Endothelial cell of umbilical vein (primary cell): ENCODE data around the gene KIF9. TPM values are rescaled to one million over a fixed set of nuclear protein-coding genes. Genes with fewer than 3 reads are reported as not detected.

ENCODE experiments used
- BruUV-seq: library from RNA; stranded (reverse); fragments of 400-500 nt; replicated peaks from 2 replicates; lab custom pipeline; 2021; lab: Mats Ljungman, UMichigan
- CTCF ChIA-PET: fragments of 300-600, 350-600 bp; sonication (Branson Sonifier 250); formaldehyde crosslinking; loops from one replicate; lab custom pipeline; 2021; ENCODE audit warnings: antibody characterized with exemption, inconsistent platforms; lab: Charles Lee
- POLR2A ChIA-PET: fragments of 300-600, 350-600 bp; sonication (Branson Sonifier 250); formaldehyde crosslinking; loops from one replicate; lab custom pipeline; 2021; ENCODE audit warnings: antibody characterized with exemption, inconsistent platforms; lab: Charles Lee
- DNase-seq: peaks from one replicate; pipeline ENCODE4 v3.0.0-alpha.2; 2011; ENCODE audit warnings: low read depth, low spot score
- FAIRE-seq: peaks from 2 replicates; lab custom pipeline; 2011; peaks lifted over from hg19 to GRCh38; lab: Jason Lieb, UNC
- H2AFZ ChIP-seq: 2 replicates; pipeline ENCODE4 v1.6.0; 2012; ENCODE audit warnings: low read depth, low read length, control low read depth, inconsistent platforms
- H3K27ac ChIP-seq: 2 replicates; pipeline ENCODE4 v1.5.1; 2011; ENCODE audit warnings: low read depth, mild to moderate bottlenecking, control low read depth, low read length, moderate library complexity; ENCODE audit not compliant: insufficient read depth
- H3K27me3 ChIP-seq, 2 experiments: 2 replicates each; pipeline versions ENCODE4 v1.6.0 to v1.6.1; 2011; ENCODE audit warnings: low read length in 2 of 2, mixed read lengths in 1 of 2; ENCODE audit not compliant: control insufficient read depth in 2 of 2, insufficient read depth in 2 of 2
- H3K36me3 ChIP-seq, 2 experiments: 2 replicates in 1 of 2; 3 replicates in 1 of 2; pipeline ENCODE4 v1.5.1; 2011; ENCODE audit warnings: low read length in 2 of 2, mild to moderate bottlenecking in 1 of 2, moderate library complexity in 1 of 2; ENCODE audit not compliant: control insufficient read depth in 2 of 2, insufficient read depth in 2 of 2; ENCODE audit errors: extremely low read depth in 1 of 2
- H3K4me1 ChIP-seq: 3 replicates; pipeline ENCODE4 v1.5.1; 2011; ENCODE audit warnings: mild to moderate bottlenecking, low read length; ENCODE audit not compliant: control insufficient read depth, insufficient read depth; ENCODE audit errors: extremely low read depth
- H3K4me2 ChIP-seq: 2 replicates; pipeline ENCODE4 v1.6.1; 2011; ENCODE audit warnings: low read length, control low read depth, mixed read lengths; ENCODE audit not compliant: insufficient read depth
- H3K4me3 ChIP-seq, 3 experiments: fragments of 200-600 bp in 1 of 3; sonication (generic), shearing (Covaris generic) in 1 of 3; replicated peaks in 1 of 3; 2 replicates each; pipeline ENCODE4 v1.5.1; 2011 to 2016; ENCODE audit warnings: control low read depth in 3 of 3, low read length in 3 of 3, mild to moderate bottlenecking in 2 of 3, inconsistent platforms in 1 of 3, low read depth in 1 of 3, moderate library complexity in 1 of 3; ENCODE audit not compliant: insufficient read depth in 1 of 3
- H3K79me2 ChIP-seq: 2 replicates; pipeline ENCODE4 v1.6.0; 2012; ENCODE audit warnings: low read length, inconsistent platforms; ENCODE audit not compliant: control insufficient read depth, insufficient read depth
- H3K9ac ChIP-seq: replicated peaks from 2 replicates; pipeline ENCODE3; 2011; ENCODE audit warnings: low read length, control low read depth; ENCODE audit not compliant: insufficient read depth; ENCODE audit errors: extremely low read depth
- H3K9me1 ChIP-seq: replicated peaks from 3 replicates; pipeline ENCODE4 v1.6.0; 2011; ENCODE audit warnings: mild to moderate bottlenecking, low read length; ENCODE audit not compliant: control insufficient read depth, insufficient read depth; ENCODE audit errors: extremely low read depth
- H3K9me3 ChIP-seq: replicated peaks from 2 replicates; pipeline ENCODE4 v1.5.1; 2012; ENCODE audit warnings: low read length, inconsistent platforms; ENCODE audit not compliant: control insufficient read depth, insufficient read depth
- H4K20me1 ChIP-seq: replicated peaks from 2 replicates; pipeline ENCODE3; 2011; ENCODE audit warnings: mild to moderate bottlenecking, low read length; ENCODE audit not compliant: control insufficient read depth, insufficient read depth; ENCODE audit errors: extremely low read depth
- CTCF ChIP-seq, 2 donors: IDR thresholded peaks; 1 replicate in 1 of 2; 2 replicates in 1 of 2; pipeline ENCODE4 v1.5.1; 2011; ENCODE audit warnings: low read length in 2 of 2, mild to moderate bottlenecking in 2 of 2, moderate library complexity in 2 of 2, control low read depth in 1 of 2, inconsistent platforms in 1 of 2, low read depth in 1 of 2; ENCODE audit not compliant: insufficient read depth in 1 of 2; ENCODE audit errors: extremely low read depth in 1 of 2
- EZH2 ChIP-seq: IDR thresholded peaks from 2 replicates; pipeline ENCODE4 v1.6.1; 2012; ENCODE audit warnings: borderline replicate concordance, low read depth, mild to moderate bottlenecking, moderate library complexity, low read length, inconsistent platforms; ENCODE audit not compliant: severe bottlenecking
- FOS ChIP-seq: IDR thresholded peaks from 2 replicates; pipeline ENCODE4 v1.6.1; 2011; ENCODE audit warnings: mild to moderate bottlenecking, low read length, moderate library complexity, borderline replicate concordance; ENCODE audit not compliant: insufficient read depth
- GATA2 ChIP-seq: IDR thresholded peaks from 2 replicates; pipeline ENCODE4 v1.7.0; 2011; ENCODE audit warnings: low read depth, mild to moderate bottlenecking, moderate library complexity, mixed read lengths, low read length; ENCODE audit not compliant: insufficient read length, insufficient read depth
- JUN ChIP-seq: IDR thresholded peaks from 2 replicates; pipeline ENCODE4 v1.6.1; 2011; ENCODE audit warnings: borderline replicate concordance, low read depth; ENCODE audit not compliant: insufficient read length, insufficient read depth
- MAX ChIP-seq: IDR thresholded peaks from 2 replicates; pipeline ENCODE4 v1.6.1; 2011; ENCODE audit not compliant: insufficient read depth, insufficient read length
- MYC ChIP-seq: IDR thresholded peaks from one replicate; pipeline ENCODE4 v1.6.1; 2011; ENCODE audit warnings: mild to moderate bottlenecking, low read depth, low read length
- POLR2A ChIP-seq: IDR thresholded peaks from 2 replicates; pipeline ENCODE4 v1.6.1; 2012; ENCODE audit warnings: low read depth, mild to moderate bottlenecking, control low read depth, low read length
- POLR2AphosphoS5 ChIP-seq: IDR thresholded peaks from 2 replicates; pipeline ENCODE4 v1.6.1; 2012; ENCODE audit warnings: low read depth, mild to moderate bottlenecking, control low read depth, low read length, moderate library complexity; ENCODE audit not compliant: insufficient read depth
- dilution Hi-C: fragments of 300-500 bp; cut with MboI; formaldehyde crosslinking; loops from one replicate; pipeline ENCODE4 v1.15.0; 2019; ENCODE audit warnings: low sequenced_read_pairs; ENCODE audit not compliant: extremely low pct_ligation_motif_present
- intact Hi-C: fragments of 100-400 bp; cut with micrococcal nuclease; formaldehyde crosslinking; loops from one replicate; pipeline ENCODE4 v1.10.0; 2022
- polyA plus RNA-seq, 4 experiments: library from polyadenylated mRNA; depleted of rRNA in 3 of 4; stranded (reverse) in 3 of 4; unstranded in 1 of 4; fragments of >200 nt; gene quantifications; 2 replicates each; pipeline versions ENCODE4 v1.2.1 to v1.2.3, GENCODE V29; 2011 to 2012; ENCODE audit warnings: missing spikeins in 1 of 4
- total RNA-seq: library from RNA; stranded (reverse); gene quantifications from 2 replicates; pipeline ENCODE4 v1.2.3, GENCODE V29; 2021

KIF9 gene
- total and polyA plus RNA-seq, 2 donors (not counting 3 experiments of a cell fraction or from before 2014, with no cell fraction given) = 20.5 to 22.4 TPM

- no peaks in the 10 kb centered on the region for H3K27me3 ChIP-seq
- H3K4me2 ChIP-seq = no peak overlapping the region
- no peaks in the 10 kb centered on the region for H3K9me3 ChIP-seq
- FAIRE-seq (no peak), DNase-seq (no peak)
- CTCF ChIA-PET = interaction anchor here (1.2 to 2.4 kb wide), 3 partner anchors 10 to 29 kb away, joined by 3 to 14 read pairs (median 5); no protein-coding TSS in a partner anchor
- intact Hi-C loops = no loop called here
- BruUV-seq = no TSS peak
- H3K9me1 ChIP-seq = no peaks in the 10 kb centered on the region
- no peak overlapping the region for H3K9ac ChIP-seq
- H3K79me2 ChIP-seq = peaks cover 60% of the 10 kb centered on the region
- peaks cover 7% of the 10 kb centered on the region for H3K4me1 ChIP-seq
- H3K36me3 ChIP-seq = peaks cover 2% of the 10 kb centered on the region in 2 experiments
- H3K4me3 ChIP-seq = no peak overlapping the region
- no peak overlapping the region for H2AFZ ChIP-seq
- TF ChIP-seq JUN = no peak
- no peak for TF ChIP-seq POLR2A
- no peak for TF ChIP-seq FOS
- no peak for TF ChIP-seq CTCF (IDR thresholded peaks at IDR 0.05; ENCODE audit: extremely low read depth in 1 of 2, insufficient read depth in 1 of 2, low read depth in 1 of 2, low read length in 2 of 2)
- no peak for TF ChIP-seq GATA2
- no peak for TF ChIP-seq MAX
- no peak for TF ChIP-seq EZH2
- TF ChIP-seq MYC = no peak
- no peak for TF ChIP-seq POLR2AphosphoS5
- H3K27ac ChIP-seq = no peak overlapping the region
- H4K20me1 ChIP-seq = no peaks in the 10 kb centered on the region
- POLR2A ChIA-PET = no interaction called here
- dilution Hi-C loops = no loop called here
Measured at GRCh38 chr3:47294392-47294791, 11.8 kb upstream of the KIF9 start.
